HepG2 (cell line): ENCODE data around the gene NMNAT1. TPM values are rescaled to one million over a fixed set of nuclear protein-coding genes. Genes with fewer than 3 reads are reported as not detected.
A peak's percentile ranks its signal among the peaks of the same experiment; 100 is the strongest.

Source experiments
- CREBL2 ChIP-seq: sonication (generic); formaldehyde crosslinking; IDR thresholded peaks from 2 replicates; pipeline ENCODE4 v1.8.1; 2023; ENCODE audit warnings: missing genetic modification reagents, mild to moderate bottlenecking, borderline replicate concordance
- KDM3A ChIP-seq: IDR thresholded peaks from 2 replicates; pipeline ENCODE4 v1.6.1; 2018; ENCODE audit warnings: low read depth, missing compliant biosample characterization
- MED1 ChIP-seq: sonication (generic); formaldehyde crosslinking; IDR thresholded peaks from 2 replicates; pipeline ENCODE4 v1.4.0; 2020; ENCODE audit warnings: missing genetic modification reagents
- MLX ChIP-seq: IDR thresholded peaks from 2 replicates; pipeline ENCODE4 v1.6.1; 2016
- MTF1 ChIP-seq: sonication (generic); formaldehyde crosslinking; IDR thresholded peaks from 2 replicates; pipeline ENCODE4 v1.5.0; 2020; ENCODE audit warnings: missing genetic modification reagents
- PLSCR1 ChIP-seq: sonication (generic); formaldehyde crosslinking; IDR thresholded peaks from 2 replicates; pipeline ENCODE4 v1.5.0; 2020; ENCODE audit warnings: missing genetic modification reagents, mild to moderate bottlenecking, borderline replicate concordance
- REPIN1 ChIP-seq: sonication (generic); formaldehyde crosslinking; IDR thresholded peaks from 2 replicates; pipeline ENCODE4 v1.8.0; 2022; ENCODE audit warnings: missing genetic modification reagents, low read depth, mild to moderate bottlenecking, borderline replicate concordance
- REXO4 ChIP-seq: sonication (generic); formaldehyde crosslinking; IDR thresholded peaks from 2 replicates; pipeline ENCODE4 v1.8.0; 2022; ENCODE audit warnings: missing genetic modification reagents, mild to moderate bottlenecking, borderline replicate concordance
- SKIL ChIP-seq: sonication (generic); formaldehyde crosslinking; IDR thresholded peaks from 2 replicates; pipeline ENCODE4 v1.8.0; 2022; ENCODE audit warnings: missing genetic modification reagents, mild to moderate bottlenecking, moderate library complexity, borderline replicate concordance
- SSRP1 ChIP-seq: IDR thresholded peaks from 2 replicates; pipeline ENCODE4 v1.6.1; 2016; ENCODE audit warnings: control low read depth
- TCF12 ChIP-seq, 2 experiments: fragments of 450-650 bp in 1 of 2; sonication (generic) in 1 of 2; formaldehyde crosslinking in 1 of 2; IDR thresholded peaks; 2 replicates each; pipeline versions ENCODE4 v1.6.1 to v1.8.0; 2017 to 2022; ENCODE audit warnings: antibody characterized with exemption in 1 of 2, mild to moderate bottlenecking in 1 of 2, missing genetic modification reagents in 1 of 2, moderate library complexity in 1 of 2
- U2AF1 ChIP-seq: fragments of 200-400 bp; formaldehyde crosslinking; optimal IDR thresholded peaks from 2 replicates; pipeline ENCODE3; 2017; ENCODE audit warnings: mild to moderate bottlenecking, low read depth, low read length
- ZBTB38 ChIP-seq: sonication (generic); formaldehyde crosslinking; IDR thresholded peaks from 2 replicates; pipeline ENCODE4 v1.5.1; 2020; ENCODE audit warnings: mild to moderate bottlenecking, missing genetic modification reagents
- ZHX1 ChIP-seq: sonication (generic); formaldehyde crosslinking; IDR thresholded peaks from 2 replicates; pipeline ENCODE4 v1.8.1; 2022; ENCODE audit warnings: low read depth, mild to moderate bottlenecking, missing genetic modification reagents
- ZKSCAN5 ChIP-seq: sonication (generic); formaldehyde crosslinking; IDR thresholded peaks from 2 replicates; pipeline ENCODE4 v1.5.1; 2020; ENCODE audit warnings: mild to moderate bottlenecking, missing genetic modification reagents
- ZNF17 ChIP-seq: sonication (generic); formaldehyde crosslinking; IDR thresholded peaks from 2 replicates; pipeline ENCODE4 v1.5.0; 2020; ENCODE audit warnings: mild to moderate bottlenecking, missing genetic modification reagents
- ZNF296 ChIP-seq: sonication (generic); formaldehyde crosslinking; conservative IDR thresholded peaks from 2 replicates; pipeline ENCODE4 v1.5.0; 2020; ENCODE audit warnings: mild to moderate bottlenecking, missing genetic modification reagents
- ZNF3 ChIP-seq: IDR thresholded peaks from 2 replicates; pipeline ENCODE4 v1.7.0; 2017; ENCODE audit warnings: inconsistent platforms
- ZNF567 ChIP-seq: sonication (generic); formaldehyde crosslinking; IDR thresholded peaks from 2 replicates; pipeline ENCODE4 v1.8.1; 2023; ENCODE audit warnings: mild to moderate bottlenecking, missing genetic modification reagents, borderline replicate concordance
- ZNF572 ChIP-seq: sonication (generic); formaldehyde crosslinking; IDR thresholded peaks from 2 replicates; pipeline ENCODE4 v1.5.1; 2020; ENCODE audit warnings: mild to moderate bottlenecking, missing genetic modification reagents
- ZNF672 ChIP-seq: sonication (generic); formaldehyde crosslinking; IDR thresholded peaks from 2 replicates; pipeline ENCODE4 v1.8.1; 2022; ENCODE audit warnings: missing genetic modification reagents
- ZNF883 ChIP-seq: sonication (generic); formaldehyde crosslinking; IDR thresholded peaks from 2 replicates; pipeline ENCODE4 v1.5.1; 2020; ENCODE audit warnings: mild to moderate bottlenecking, missing genetic modification reagents; ENCODE audit errors: not compliant biosample characterization
- polyA plus RNA-seq, 8 experiments: library from polyadenylated mRNA; depleted of rRNA in 3 of 8; stranded (reverse) in 7 of 8; unstranded in 1 of 8; fragments of >200 nt; fragmentation: Illumina TruSeq in 4 of 8; extraction: Trizol in 4 of 8; gene quantifications; 2 replicates each; pipeline versions ENCODE4 v1.2.1 to v1.2.3, GENCODE V29; 2011 to 2016; ENCODE audit warnings: low read depth in 4 of 8, missing spikeins in 1 of 8, mixed read lengths in 1 of 8; ENCODE audit not compliant: insufficient read depth in 1 of 8
- total RNA-seq, 5 experiments: library from RNA; depleted of rRNA; stranded (reverse); fragments of >200 nt; fragmentation: Illumina TruSeq; extraction: Trizol; gene quantifications; 2 replicates each; pipeline ENCODE4 v1.2.3, GENCODE V29; 2016; ENCODE audit warnings: low read depth in 1 of 5

The NMNAT1 gene
- total and polyA plus RNA-seq, 2 of the 13 experiments (the other 11 are each of a cell fraction or from before 2014, with no cell fraction given): 5.6 to 12.2 TPM

- TF ChIP-seq ZNF17 (CRISPR knock-in tag) (no peak), MTF1 (CRISPR knock-in tag) (no peak), ZBTB38 (CRISPR knock-in tag) (peak; percentile 73), KDM3A (CRISPR knock-in tag) (no peak), REPIN1 (CRISPR knock-in tag) (peak; percentile 20; the same call in 1 of the 2 replicates), ZNF672 (CRISPR knock-in tag) (no peak), U2AF1 (no peak), PLSCR1 (CRISPR knock-in tag) (no peak), ZKSCAN5 (CRISPR knock-in tag) (no peak), ZNF572 (CRISPR knock-in tag) (no peak), MED1 (peak; percentile 49), ZNF296 (CRISPR knock-in tag) (no peak), CREBL2 (CRISPR knock-in tag) (no peak), TCF12 (IDR thresholded peaks at IDR 0.05) (no peak), TCF12 (CRISPR knock-in tag; IDR thresholded peaks at IDR 0.05) (0 out of 2 replicates have a peak, but pooled peaks have one; percentile 37), SKIL (CRISPR knock-in tag) (no peak), ZNF567 (CRISPR knock-in tag) (no peak; the same call in 1 of the 2 replicates), ZNF3 (no peak), REXO4 (no peak), MLX (CRISPR knock-in tag) (no peak), ZHX1 (CRISPR knock-in tag) (no peak; the same call in 1 of the 2 replicates), SSRP1 (CRISPR knock-in tag) (no peak), ZNF883 (no peak)
Observed at GRCh38 chr1:10032590-10033358, 89.5 kb downstream of the NMNAT1 start, which contains the start of gene UBE4B (continued).
